Neural cell (in vitro differentiated cells): ENCODE results near the gene ACAA2. TPM values are rescaled to one million over a fixed set of nuclear protein-coding genes. Genes with fewer than 3 reads are reported as not detected.

Experiments
- H2AFZ ChIP-seq: fragments of 200-600, 300-800 bp; sonication (generic), shearing (Covaris generic); 2 replicates; pipeline ENCODE4 v1.6.0; 2014; ENCODE audit warnings: low read depth, mild to moderate bottlenecking, antibody characterized with exemption, low read length, moderate library complexity
- H3F3A ChIP-seq: fragments of 200-600 bp; shearing (Covaris generic); 2 replicates; pipeline ENCODE4 v1.6.1; 2016; ENCODE audit warnings: mild to moderate bottlenecking, moderate library complexity, mixed read lengths, antibody characterized with exemption, low read length; ENCODE audit not compliant: insufficient read depth, poor library complexity, severe bottlenecking
- H3K27ac ChIP-seq: fragments of 200-600, 300-800 bp; sonication (generic), shearing (Covaris generic); 2 replicates; pipeline ENCODE4 v1.5.1; 2014; ENCODE audit warnings: mild to moderate bottlenecking, low read length, moderate library complexity
- H3K27me3 ChIP-seq: fragments of 300-800, 200-600 bp; sonication (generic), shearing (Covaris generic); 2 replicates; pipeline ENCODE4 v1.6.0; 2014; ENCODE audit warnings: mild to moderate bottlenecking, low read depth, low read length, moderate library complexity; ENCODE audit not compliant: insufficient read depth
- H3K36me3 ChIP-seq: fragments of 300-800, 200-600 bp; sonication (generic), shearing (Covaris generic); 2 replicates; pipeline ENCODE4 v1.5.1; 2014; ENCODE audit warnings: mild to moderate bottlenecking, antibody characterized with exemption, low read length, moderate library complexity; ENCODE audit not compliant: insufficient read depth
- H3K4me2 ChIP-seq: fragments of 300-800, 200-600 bp; sonication (generic), shearing (Covaris generic); 2 replicates; pipeline ENCODE4 v1.6.0; 2014; ENCODE audit warnings: mild to moderate bottlenecking, low read length
- H3K4me3 ChIP-seq: fragments of 300-800, 200-600 bp; sonication (generic), shearing (Covaris generic); 2 replicates; pipeline ENCODE4 v1.5.1; 2014; ENCODE audit warnings: mild to moderate bottlenecking, low read length, moderate library complexity
- H3K79me2 ChIP-seq: fragments of 200-600 bp; shearing (Covaris generic); replicated peaks from 2 replicates; pipeline ENCODE4 v1.6.0; 2014; ENCODE audit warnings: mild to moderate bottlenecking, low read length, moderate library complexity; ENCODE audit not compliant: insufficient read depth
- H3K9ac ChIP-seq: fragments of 300-800, 200-600 bp; sonication (generic), shearing (Covaris generic); 2 replicates; pipeline ENCODE4 v1.6.1; 2016; ENCODE audit warnings: mild to moderate bottlenecking, low read length, mixed read lengths
- H3K9me2 ChIP-seq: fragments of 200-600 bp; shearing (Covaris generic); 2 replicates; pipeline ENCODE4 v1.6.1; 2016; ENCODE audit warnings: mild to moderate bottlenecking, low read length, mixed read lengths; ENCODE audit not compliant: insufficient read depth
- H3K9me3 ChIP-seq: fragments of 200-600, 300-800 bp; sonication (generic), shearing (Covaris generic); 2 replicates; pipeline ENCODE4 v1.6.1; 2016; ENCODE audit warnings: mild to moderate bottlenecking, mixed run types, low read length, moderate library complexity, mixed read lengths
- H4K20me1 ChIP-seq: fragments of 200-600 bp; shearing (Covaris generic); 2 replicates; pipeline ENCODE4 v1.6.1; 2016; ENCODE audit warnings: mild to moderate bottlenecking, mixed run types; ENCODE audit not compliant: insufficient read depth
- EP300 ChIP-seq: fragments of 450-650 bp; conservative IDR thresholded peaks from 2 replicates; pipeline ENCODE4 v1.6.1; 2014; ENCODE audit warnings: antibody characterized with exemption, mild to moderate bottlenecking, moderate library complexity; ENCODE audit not compliant: poor library complexity, severe bottlenecking
- EZH2 ChIP-seq: fragments of 200-600, 300-800 bp; shearing (Covaris generic), sonication (generic); IDR thresholded peaks from 2 replicates; pipeline ENCODE4 v1.6.1; 2014; ENCODE audit warnings: antibody characterized with exemption, low read length, borderline replicate concordance, mild to moderate bottlenecking; ENCODE audit not compliant: insufficient read depth, poor library complexity, severe bottlenecking
- MXI1 ChIP-seq: fragments of 450-650 bp; conservative IDR thresholded peaks from 2 replicates; pipeline ENCODE4 v1.6.1; 2014; ENCODE audit warnings: antibody characterized with exemption, mild to moderate bottlenecking; ENCODE audit not compliant: poor library complexity, severe bottlenecking
- POLR2AphosphoS5 ChIP-seq: IDR thresholded peaks from 2 replicates; pipeline ENCODE4 v1.6.1; 2012
- RAD21 ChIP-seq: fragments of 450-650 bp; conservative IDR thresholded peaks from 2 replicates; pipeline ENCODE4 v1.6.1; 2014; ENCODE audit warnings: antibody characterized with exemption, mild to moderate bottlenecking, moderate library complexity
- SMC3 ChIP-seq: fragments of 450-650 bp; conservative IDR thresholded peaks from 2 replicates; pipeline ENCODE4 v1.6.1; 2014; ENCODE audit warnings: antibody characterized with exemption, mild to moderate bottlenecking, moderate library complexity; ENCODE audit not compliant: poor library complexity
- TAF1 ChIP-seq: IDR thresholded peaks from 2 replicates; pipeline ENCODE4 v1.6.1; 2012; ENCODE audit warnings: low read depth
- polyA plus RNA-seq: library from polyadenylated mRNA; depleted of rRNA; stranded (reverse); fragments of >200 nt; gene quantifications from 2 replicates; pipeline ENCODE4 v1.2.3, GENCODE V29; 2014
- TF ChIP-seq, protein P1 (sequence below): fragments of 450-650 bp; IDR thresholded peaks from 2 replicates; pipeline ENCODE4 v1.5.1; 2014; ENCODE audit warnings: antibody characterized with exemption, mild to moderate bottlenecking, moderate library complexity; ENCODE audit not compliant: poor library complexity, severe bottlenecking
- TF ChIP-seq, protein P2 (sequence below): IDR thresholded peaks from 2 replicates; pipeline ENCODE4 v1.6.1; 2012; ENCODE audit warnings: borderline replicate concordance

ACAA2 gene
- polyA plus RNA-seq, 1 donor from 2014 or later: 6.3 TPM

DNA sequence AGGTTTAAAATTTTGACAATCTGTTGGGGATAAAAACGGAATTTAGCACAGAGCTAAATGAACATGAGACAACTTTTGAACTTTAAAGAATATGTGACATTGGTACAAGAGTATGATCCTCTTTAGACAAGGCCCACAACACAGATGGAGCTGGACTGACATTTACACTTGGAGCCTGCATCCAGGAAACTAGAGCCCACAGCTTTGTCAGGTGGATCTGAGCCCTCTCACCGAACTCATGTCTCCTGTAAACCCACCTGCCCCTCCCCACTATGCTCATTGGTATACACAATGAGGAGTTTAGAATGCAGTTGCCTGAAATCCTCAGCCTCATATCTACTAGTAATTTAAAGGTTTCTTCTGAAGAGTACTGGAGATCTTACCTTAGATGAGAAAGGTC is 22.1 kb upstream of the ACAA2 start:
- TF ChIP-seq, protein P1, sequence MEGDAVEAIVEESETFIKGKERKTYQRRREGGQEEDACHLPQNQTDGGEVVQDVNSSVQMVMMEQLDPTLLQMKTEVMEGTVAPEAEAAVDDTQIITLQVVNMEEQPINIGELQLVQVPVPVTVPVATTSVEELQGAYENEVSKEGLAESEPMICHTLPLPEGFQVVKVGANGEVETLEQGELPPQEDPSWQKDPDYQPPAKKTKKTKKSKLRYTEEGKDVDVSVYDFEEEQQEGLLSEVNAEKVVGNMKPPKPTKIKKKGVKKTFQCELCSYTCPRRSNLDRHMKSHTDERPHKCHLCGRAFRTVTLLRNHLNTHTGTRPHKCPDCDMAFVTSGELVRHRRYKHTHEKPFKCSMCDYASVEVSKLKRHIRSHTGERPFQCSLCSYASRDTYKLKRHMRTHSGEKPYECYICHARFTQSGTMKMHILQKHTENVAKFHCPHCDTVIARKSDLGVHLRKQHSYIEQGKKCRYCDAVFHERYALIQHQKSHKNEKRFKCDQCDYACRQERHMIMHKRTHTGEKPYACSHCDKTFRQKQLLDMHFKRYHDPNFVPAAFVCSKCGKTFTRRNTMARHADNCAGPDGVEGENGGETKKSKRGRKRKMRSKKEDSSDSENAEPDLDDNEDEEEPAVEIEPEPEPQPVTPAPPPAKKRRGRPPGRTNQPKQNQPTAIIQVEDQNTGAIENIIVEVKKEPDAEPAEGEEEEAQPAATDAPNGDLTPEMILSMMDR: no peak
- TF ChIP-seq, protein P2, sequence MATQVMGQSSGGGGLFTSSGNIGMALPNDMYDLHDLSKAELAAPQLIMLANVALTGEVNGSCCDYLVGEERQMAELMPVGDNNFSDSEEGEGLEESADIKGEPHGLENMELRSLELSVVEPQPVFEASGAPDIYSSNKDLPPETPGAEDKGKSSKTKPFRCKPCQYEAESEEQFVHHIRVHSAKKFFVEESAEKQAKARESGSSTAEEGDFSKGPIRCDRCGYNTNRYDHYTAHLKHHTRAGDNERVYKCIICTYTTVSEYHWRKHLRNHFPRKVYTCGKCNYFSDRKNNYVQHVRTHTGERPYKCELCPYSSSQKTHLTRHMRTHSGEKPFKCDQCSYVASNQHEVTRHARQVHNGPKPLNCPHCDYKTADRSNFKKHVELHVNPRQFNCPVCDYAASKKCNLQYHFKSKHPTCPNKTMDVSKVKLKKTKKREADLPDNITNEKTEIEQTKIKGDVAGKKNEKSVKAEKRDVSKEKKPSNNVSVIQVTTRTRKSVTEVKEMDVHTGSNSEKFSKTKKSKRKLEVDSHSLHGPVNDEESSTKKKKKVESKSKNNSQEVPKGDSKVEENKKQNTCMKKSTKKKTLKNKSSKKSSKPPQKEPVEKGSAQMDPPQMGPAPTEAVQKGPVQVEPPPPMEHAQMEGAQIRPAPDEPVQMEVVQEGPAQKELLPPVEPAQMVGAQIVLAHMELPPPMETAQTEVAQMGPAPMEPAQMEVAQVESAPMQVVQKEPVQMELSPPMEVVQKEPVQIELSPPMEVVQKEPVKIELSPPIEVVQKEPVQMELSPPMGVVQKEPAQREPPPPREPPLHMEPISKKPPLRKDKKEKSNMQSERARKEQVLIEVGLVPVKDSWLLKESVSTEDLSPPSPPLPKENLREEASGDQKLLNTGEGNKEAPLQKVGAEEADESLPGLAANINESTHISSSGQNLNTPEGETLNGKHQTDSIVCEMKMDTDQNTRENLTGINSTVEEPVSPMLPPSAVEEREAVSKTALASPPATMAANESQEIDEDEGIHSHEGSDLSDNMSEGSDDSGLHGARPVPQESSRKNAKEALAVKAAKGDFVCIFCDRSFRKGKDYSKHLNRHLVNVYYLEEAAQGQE: no peak
- TF ChIP-seq EZH2: no peak
- TF ChIP-seq EP300: no peak
- no peak for TF ChIP-seq RAD21
- no peak for TF ChIP-seq POLR2AphosphoS5
- TF ChIP-seq TAF1: no peak
- TF ChIP-seq MXI1: no peak
- TF ChIP-seq SMC3: no peak
- Histone ChIP-seq H3K4me3 (no peak overlapping the region), H3K4me2 (no peak overlapping the region), H3K27ac (no peak overlapping the region), H4K20me1 (no peaks in the 10 kb centered on the region), H3K36me3 (no peaks in the 10 kb centered on the region), H2AFZ (no peak overlapping the region), H3K9ac (no peak overlapping the region), H3K79me2 (no peaks in the 10 kb centered on the region), H3K9me3 (no peaks in the 10 kb centered on the region), H3K9me2 (no peaks in the 10 kb centered on the region), H3F3A (no peaks in the 10 kb centered on the region), H3K27me3 (no peaks in the 10 kb centered on the region)

DNA sequence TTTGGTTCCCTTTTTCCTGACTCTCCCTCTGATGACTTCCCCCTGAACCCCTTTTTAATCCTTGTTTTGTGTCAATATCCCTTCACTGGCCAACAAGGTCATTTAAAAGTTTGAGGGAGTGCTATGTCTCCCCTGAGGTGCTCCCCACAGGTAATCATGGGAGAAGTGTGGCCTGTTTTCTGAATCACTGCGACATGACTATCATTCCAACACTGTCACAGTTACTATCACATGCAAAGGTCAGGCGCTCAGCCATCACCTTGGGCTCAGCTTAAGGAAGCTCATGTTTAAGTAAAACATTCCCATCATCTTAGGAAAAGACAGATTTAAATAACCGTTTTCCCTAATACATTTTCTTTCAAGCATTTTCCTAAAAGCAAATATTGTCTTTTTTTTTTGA is 20.9 kb upstream of the ACAA2 start:
- TF ChIP-seq TAF1: no peak
- TF ChIP-seq EZH2: no peak
- no peak for TF ChIP-seq MXI1
- TF ChIP-seq, protein P2: no peak
- no peak for TF ChIP-seq EP300
- no peak for TF ChIP-seq SMC3
- TF ChIP-seq, protein P1: no peak
- no peak for TF ChIP-seq RAD21
- TF ChIP-seq POLR2AphosphoS5: no peak
- H3K79me2 ChIP-seq: no peaks in the 10 kb centered on the region
- no peaks in the 10 kb centered on the region for H3F3A ChIP-seq
- H3K36me3 ChIP-seq: no peaks in the 10 kb centered on the region
- H2AFZ ChIP-seq: no peak overlapping the region
- no peaks in the 10 kb centered on the region for H3K9me2 ChIP-seq
- no peak overlapping the region for H3K4me3 ChIP-seq
- peaks cover 5% of the 10 kb centered on the region for H3K9me3 ChIP-seq
- no peak overlapping the region for H3K27ac ChIP-seq
- H4K20me1 ChIP-seq: no peaks in the 10 kb centered on the region
- H3K4me2 ChIP-seq: no peak overlapping the region
- no peak overlapping the region for H3K9ac ChIP-seq
- no peaks in the 10 kb centered on the region for H3K27me3 ChIP-seq
